Left renal cortex interstitium (tissue), 4 donors: ENCODE measurements around the gene GREB1. TPM values are rescaled to one million over a fixed set of nuclear protein-coding genes. Genes with fewer than 3 reads are reported as not detected.
A peak's percentile ranks its signal among the peaks of the same experiment; 100 is the strongest.
"Not testable (repeated sequence)": the region's sequence is repeated elsewhere in the genome, so short reads cannot be mapped to it uniquely, and the experiment has no call there.

Experiments
- DNase-seq, 4 donors: peaks; one replicate each; pipeline ENCODE4 v3.0.0-alpha.2; 2013; ENCODE audit warnings: low read depth in 4 of 4, low spot score in 2 of 4, missing footprints in 1 of 4
- polyA plus RNA-seq, 4 donors: library from polyadenylated mRNA; unstranded; fragments of 120-200 nt; gene quantifications; one replicate each; pipeline ENCODE4 v1.2.1, GENCODE V29; 2013; ENCODE audit not compliant: insufficient read length in 4 of 4

The GREB1 gene
- polyA plus RNA-seq, 4 donors = 9.2 to 19.7 (median 13.9) TPM

DNA sequence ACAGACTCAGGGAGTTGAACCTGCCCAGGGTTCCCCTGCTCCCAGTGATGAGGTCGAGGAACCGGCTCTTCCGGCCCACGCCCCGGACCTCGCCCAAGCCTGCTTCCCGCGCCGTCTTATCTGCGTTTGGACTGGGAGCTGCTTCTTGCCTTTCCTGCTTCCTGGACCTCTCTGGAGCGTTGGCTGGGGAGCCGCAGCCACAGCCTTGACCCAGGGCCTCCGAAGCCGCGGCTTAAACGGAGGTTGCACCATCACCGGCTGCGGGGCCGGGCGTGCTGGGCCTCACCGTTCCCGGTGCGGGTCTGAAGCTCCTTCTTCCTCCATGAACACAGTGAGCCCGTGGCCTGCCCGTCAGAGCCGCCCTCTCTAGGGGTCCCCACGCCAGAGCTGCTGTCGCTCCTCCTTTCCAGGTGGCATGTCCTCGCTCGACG, 122.8 kb downstream of the GREB1 start:
- DNase-seq = no peak

DNA sequence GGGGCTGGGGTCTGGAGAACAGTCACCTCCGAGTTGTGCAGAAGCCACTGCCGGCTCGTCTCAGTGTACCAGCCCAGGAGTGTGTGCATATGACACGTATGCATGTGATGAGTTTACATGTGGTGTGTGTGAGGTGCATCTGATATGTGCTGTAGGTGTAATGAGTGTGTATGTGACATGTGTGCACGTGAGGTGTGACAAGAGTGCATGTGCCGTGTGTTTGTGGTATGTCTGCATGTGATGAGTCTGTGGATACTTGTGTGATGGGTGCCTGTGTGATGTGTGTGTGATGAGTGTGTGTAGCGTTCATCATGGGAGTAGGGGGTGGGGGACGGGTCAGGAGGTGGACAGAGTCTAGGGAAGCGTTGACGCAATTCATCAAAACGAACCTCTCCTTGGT, 123.3 kb downstream of the GREB1 start:
- DNase-seq = no peak

DNA sequence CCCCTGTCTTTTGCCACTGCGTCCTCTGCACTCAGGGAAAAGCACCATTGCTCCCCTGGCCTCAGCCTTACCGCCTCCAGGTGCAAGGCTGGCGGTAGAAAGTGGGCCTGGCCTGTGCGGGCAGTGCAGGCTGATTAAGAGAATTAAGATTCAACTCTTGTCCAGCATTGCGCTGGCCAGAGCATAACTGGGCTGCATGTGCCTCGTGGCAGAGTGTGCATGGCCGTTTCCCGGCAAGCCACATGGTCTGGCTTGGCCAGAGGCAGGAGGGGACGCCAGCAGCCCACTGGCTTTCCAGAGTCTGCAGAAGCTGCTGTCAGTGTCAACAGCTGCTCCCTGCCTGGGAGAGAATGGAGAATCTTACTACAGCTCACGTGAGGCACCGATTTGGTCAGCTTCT, 123.8 kb downstream of the GREB1 start:
- no peak for DNase-seq

DNA sequence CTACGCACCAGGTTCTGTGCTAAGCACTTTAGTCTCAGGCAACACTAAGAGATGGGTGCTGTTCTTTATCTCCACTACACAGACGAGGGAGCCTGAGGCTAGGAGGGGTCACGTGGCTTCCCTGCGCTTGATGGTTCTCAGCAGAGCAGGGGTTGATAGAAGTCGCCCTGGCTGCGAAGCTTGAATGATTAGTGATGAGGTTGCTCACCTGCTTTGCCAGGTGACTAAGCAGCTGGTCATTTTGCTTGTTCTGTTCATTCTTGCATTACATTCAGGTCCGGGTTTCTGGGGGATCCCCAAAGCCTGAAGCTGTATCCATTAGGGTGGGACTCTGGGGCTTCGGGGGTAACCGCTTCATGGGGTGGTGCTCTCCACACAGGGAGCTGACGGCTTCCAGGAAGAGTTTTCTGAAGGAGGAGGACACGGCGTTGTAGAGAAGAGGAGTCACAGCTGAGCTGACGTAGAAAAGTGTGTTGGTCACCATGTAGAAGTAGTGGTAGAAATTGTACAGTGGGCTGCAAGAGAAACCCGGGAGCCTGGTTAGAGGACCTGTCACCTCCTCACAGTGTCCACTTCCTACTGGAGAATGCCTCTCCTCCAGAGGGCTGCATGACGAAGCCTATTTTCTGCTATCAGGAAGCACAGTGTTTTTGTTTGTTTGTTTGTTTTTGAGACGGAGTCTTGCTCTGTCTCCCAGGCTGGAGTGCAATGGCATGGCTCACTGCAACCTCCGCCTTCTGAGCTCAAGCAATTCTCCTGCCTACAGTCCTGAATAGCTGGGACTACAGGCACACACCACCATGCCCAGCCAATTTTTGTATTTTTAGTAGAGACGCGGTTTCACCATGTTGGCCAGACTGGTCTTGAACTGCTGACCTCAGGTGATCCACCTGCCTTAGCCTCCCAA, 124.6 kb downstream of the GREB1 start:
- no peak for DNase-seq

DNA sequence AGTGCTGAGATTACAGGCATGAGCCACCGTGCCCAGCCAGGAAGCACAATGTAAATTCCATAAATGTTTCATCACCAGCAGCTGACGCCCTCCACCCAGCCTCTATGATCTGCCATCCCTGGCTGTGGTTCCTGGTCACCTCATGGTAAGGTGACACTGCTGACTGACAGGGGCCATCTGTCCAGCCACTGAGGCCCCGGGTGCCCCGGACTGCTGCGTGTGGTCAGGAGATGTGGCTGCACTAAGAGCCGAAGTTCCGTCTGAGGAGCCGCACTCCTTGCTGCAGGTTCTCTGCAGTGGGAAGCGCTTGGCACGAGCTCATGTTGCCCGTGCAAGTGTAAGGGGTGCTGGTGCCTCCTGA, 125.2 kb downstream of the GREB1 start:
- no peak for DNase-seq

DNA sequence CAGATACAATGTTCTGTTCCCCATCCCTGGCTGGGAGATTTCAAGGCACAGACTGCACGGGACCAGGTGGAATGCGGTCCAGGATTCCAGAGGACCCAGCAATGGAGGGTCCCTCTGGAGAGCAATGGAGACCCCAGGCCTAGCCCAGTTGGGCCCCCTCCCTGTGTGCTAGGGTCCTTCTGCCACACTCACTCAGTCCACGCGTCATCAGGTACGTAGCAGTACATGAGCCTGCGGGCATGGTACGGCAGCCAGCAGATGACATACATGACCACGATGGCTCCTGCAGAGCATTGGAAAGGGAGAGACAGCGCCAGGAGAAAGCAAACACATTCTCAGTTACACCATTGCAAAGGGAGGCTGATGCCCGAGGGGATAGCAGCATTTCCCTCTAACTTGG, 126.0 kb downstream of the GREB1 start:
- no peak for DNase-seq

DNA sequence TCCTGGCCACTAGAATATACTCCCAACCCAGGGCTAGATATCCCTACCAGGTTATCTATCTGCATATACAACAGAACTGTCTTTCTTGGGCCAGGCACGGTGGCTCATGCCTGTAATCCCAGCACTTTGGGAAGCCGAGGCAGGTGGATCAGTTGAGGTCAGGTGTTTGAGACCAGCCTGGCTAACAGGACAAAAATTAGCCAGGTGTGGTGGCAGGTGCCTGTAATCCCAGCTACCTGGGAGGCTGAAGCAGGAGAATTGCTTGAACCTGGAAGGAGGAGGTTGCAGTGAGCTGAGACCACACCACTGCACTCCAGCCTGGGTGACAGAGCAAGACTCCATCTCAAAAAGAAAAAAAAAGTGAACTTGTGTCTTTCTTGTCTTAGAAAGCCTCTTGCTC, 126.6 kb downstream of the GREB1 start:
- DNase-seq = not testable (repeated sequence)

DNA sequence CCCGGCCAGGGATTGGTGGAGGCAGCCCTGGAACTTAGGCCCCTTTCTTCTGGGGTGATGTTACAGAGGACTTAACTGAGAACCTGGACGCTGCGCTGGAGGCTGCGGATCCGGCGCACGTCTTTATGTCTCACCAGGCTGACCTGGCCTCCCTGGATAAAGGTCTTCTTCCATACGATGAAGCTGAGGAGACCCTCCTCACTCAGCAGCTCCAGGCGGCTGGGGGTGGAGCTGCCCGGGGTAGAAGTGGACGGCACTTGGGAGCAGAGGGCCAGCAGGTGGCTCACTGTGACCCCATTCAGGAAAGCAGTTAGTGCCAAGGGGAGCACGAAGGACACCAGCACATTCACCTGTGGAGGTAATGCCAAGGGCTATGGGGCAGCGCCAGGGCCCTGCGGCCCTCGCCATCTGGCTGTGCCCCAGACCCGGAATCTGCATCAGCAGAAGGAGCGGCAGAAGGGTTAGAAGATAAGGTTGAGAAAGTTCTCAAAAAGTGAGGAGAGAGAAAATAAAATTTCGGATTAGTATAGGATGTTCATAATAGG, 128.1 kb downstream of the GREB1 start:
- DNase-seq = no peak

DNA sequence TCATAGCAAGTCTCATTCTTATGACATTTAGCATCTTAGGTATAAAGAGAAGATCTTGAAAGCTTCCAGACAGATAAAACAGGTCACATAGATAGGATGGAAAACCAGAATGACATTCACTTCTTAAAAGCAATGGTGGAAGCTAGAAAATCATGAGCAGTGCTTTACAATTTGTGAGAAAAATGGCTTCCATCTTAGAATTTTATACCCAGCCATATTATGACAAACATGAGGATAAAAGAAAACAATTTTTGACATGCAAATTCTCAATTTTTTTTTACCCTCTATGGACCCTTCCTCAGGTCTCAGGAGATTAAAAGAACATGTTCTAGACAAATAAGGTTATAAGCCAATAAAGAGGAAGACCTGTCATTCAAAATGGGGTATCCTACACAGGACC, 129.0 kb downstream of the GREB1 start:
- DNase-seq = no peak

DNA sequence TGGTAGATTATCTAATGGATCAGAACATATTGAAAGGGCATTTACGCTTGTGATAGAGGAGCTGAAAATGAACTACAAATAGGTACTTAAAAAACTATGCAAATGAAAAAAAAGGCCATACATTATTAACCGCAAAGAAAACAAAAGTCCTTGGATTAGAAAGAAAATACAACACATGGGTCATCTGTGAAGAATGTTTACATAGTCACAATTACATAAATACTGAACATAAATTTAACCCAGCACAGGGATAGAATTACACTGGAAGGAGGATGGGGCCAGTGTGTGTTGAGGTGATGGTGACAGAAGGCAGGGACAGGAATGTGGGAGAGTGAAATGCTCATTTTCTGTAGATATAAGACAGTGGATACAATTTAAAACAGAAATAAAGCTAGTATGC, 129.6 kb downstream of the GREB1 start:
- DNase-seq = no peak

DNA sequence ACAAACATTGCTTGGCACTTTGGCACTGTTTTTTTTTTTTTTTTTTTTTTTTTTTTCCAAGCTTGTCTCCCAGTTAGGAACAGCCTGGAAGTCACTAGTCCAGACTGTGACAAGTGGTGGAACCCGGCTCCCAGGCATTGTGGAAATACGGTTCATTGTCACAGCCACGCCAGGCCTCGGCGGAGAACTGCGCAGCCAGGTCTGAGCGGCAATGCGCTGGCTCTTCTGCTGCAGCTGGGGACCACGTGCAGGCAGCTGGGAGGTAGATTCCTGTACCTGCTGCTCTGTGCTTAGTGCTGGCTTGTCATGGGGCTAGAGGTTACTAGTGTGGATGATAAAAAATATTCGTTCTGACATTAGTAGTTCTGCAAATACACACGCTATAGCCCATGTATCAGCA, 131.2 kb downstream of the GREB1 start:
- DNase-seq = no peak

DNA sequence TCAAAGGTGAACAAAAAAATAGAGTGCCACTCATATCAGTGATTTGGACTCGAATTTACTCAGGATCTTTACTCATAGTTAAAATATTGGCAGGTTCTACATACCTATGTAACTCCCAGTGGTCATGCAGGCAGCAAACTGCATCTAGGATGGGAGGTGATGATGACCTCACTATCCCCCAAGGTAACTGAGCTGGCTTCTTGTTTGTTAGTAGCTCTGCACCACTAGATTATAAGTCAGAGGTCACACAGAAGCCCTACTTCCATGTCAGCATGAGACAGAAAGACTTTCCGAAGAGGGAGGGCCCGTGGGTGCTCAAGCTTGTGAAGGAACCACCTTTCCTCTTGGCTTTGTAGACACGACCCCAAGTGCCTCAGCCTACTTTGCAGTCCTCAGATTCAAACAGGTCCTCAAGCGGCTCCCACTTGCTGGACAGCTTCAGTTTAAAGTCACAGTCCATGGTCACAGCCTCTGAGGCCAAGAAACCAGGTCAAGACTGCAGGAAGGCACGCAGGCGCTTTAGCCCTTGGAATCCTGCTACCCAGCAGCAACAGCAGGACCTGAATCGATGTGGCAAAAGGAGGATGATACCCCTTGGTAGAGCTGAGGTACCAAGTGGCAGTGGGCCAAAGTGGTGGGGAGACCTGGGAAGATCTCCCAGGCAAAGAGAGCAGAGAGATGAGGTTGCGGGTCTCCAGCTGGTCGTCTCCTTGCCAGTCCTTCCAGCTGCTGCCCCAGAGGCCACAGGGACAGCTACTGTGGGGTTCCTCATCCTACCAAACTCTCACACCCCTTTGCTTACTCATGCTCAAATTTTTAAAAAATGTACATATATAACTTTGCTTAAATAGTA, 131.9 kb downstream of the GREB1 start:
- no peak for DNase-seq

DNA sequence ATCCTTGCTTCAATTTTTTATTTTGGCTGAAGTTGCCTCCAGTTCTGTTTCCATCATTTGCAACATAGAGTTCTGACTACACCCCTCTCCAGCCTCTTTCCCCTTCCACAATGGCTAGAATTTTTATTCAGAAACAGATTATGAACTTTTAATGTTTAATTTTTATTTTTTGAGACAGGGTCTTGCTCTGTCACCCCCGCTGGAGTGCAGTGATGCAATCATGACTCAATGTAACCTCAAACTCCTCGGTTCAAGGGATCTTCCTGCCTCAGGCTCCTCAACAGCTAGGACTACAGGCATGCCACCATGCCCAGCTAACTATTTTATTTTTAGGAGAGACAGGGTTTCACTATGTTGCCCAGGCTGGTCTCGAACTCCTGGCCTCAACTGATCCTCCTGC, 133.3 kb downstream of the GREB1 start:
- no peak for DNase-seq

DNA sequence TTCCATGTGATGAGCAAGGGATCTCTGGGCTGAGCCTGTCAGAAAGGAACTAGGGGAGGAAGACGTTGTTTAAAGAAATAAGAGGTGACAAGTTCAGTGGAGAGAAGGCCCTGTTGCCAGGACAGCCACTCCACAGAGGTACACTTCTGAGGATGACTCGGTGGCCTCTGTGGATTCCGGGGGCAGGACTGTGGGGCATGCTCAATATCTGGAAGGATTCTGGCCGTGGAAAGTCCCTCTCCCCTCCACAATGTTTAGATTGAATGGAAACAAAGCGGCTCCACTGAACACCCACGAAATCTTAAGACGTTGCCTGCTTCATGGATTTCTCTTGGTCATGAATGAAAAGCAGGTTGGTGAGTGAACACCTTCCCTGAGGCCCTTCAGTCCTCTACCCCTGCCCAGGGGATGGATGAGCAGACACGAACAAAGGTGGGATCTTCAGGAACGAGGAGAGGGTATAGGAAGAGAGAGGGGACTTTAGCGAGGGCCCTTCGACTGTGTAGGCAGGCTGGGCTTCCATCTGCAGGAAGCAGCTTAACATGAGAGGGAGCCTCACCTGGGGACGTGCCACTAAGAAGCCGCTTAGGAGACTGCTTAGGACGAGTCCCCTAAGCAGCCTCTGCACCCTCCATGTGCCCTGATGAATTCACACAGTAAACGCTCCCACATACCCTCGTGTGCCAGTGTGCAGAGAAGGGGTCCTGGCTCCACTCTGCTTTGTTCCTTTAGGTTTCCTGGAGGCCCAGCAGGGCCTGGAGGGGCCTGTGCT, 134.2 kb downstream of the GREB1 start:
- DNase-seq = no peak

DNA sequence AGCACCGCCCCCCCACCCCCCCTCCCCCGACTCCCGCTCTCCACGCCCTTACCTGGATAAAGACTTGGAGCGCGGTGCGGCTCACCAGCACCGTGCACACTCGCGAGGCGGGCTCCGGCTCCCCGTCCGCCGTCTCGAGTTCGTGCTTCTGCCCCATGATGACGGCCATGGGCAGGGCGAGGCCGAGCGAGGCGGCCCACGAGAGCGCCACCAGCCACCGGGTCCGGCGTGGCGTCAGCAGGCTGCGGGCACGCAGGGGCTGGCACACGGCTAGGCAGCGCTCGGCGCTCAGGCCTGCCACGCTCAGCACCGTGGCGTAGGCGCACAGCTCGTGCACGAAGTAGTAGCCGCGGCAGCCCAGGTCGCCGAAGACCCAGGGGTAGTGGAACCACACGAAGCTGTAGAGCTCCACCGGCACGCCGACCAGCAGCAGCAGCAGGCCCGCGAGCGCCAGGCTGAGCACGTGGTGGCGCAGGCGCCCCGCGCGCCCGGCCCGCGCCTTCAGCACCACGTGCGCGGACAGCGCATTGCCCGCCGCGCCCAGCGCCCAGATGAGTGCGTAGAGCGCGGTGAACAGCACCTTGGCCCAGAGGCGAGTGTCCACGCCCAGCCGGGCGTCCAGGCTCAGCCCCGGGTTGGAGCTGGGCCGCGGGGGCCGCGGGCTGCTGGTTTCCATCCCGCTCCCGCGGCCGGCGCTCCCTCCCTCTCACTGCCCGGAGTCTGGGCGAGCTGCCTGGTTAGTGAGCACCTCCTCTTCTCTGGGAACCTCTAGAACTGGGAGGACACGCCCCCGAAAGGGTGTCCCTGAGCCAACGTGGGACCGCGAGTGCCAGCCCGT, 135.8 kb downstream of the GREB1 start, which contains the start of gene NTSR2:
NTSR2 (minus strand) TSS at position 742 of the 838 bp plus-strand sequence; CDS start at position 676, 66 bp downstream.
- peak; percentile 31 to 72 (median 54) for DNase-seq

DNA sequence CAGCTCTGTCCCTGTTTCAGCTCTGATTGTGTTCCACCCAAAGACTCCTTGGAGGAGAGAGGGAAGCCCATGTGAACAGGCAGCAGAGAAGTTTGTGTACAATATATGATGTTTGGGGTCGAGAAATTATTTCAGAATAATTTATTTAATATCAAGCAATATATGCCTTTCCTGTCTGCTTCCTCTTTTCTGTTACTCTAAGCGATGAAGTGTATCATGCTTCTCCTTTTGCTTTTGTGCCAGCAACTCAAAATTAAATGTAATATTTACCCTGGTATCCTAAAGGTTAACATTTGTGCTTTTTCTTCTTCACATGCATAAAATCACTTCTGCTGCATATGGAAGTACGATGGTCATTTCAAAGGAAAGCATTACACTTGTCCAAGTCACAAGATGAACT, 138.6 kb downstream of the GREB1 start:
- no peak for DNase-seq

DNA sequence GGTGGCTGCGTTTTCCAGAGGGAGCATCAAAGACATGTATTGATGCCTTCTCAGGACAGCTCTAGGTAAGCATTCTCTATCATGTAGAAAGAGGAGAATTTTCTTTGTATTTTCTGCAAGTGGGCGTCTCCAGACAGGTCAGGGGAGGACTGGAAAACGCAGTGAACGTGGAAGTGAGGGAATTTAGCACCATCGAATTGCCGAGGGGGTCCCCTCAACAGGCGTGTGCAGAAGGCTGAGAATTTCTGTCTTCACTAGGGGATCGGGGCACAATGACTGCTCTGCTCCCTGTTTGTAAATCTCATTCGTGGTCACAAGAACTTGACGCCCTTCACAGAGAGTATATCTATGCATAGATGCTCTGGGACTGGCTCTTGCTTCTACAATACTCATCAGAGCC, 141.1 kb downstream of the GREB1 start:
- DNase-seq = no peak

DNA sequence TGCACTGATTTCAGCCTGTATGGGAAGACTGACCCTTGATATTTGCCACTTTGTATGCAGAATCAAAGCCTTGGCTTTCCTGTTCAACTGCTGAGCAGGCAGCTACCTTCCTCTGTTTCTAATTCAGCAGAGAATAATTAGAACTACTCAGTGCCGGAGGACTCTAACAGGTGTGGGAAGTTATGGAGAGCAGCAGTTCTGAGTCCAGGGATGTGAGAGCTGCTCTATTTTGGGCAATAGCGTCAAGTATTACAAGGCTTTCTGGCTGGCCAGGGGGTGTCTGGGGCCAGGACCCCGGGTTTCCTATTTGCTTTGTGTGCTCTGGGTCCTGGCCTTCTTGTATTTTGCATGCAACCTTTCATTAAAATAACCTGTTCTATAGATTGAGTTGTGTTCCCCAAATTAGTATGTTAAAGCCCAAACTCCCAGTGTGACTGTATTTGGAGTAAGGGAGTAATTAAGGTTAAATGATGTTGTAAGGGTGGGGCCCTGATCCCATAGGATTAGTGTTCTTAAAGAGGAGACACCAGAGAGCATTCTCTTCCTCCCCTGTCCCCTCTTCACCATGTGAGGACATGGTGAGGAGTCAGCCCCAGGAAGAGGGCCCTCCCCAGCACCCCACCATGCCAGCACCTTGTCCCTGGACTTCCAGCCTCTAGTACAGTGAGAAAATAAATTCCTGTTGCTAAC, 141.7 kb downstream of the GREB1 start:
- no peak for DNase-seq

DNA sequence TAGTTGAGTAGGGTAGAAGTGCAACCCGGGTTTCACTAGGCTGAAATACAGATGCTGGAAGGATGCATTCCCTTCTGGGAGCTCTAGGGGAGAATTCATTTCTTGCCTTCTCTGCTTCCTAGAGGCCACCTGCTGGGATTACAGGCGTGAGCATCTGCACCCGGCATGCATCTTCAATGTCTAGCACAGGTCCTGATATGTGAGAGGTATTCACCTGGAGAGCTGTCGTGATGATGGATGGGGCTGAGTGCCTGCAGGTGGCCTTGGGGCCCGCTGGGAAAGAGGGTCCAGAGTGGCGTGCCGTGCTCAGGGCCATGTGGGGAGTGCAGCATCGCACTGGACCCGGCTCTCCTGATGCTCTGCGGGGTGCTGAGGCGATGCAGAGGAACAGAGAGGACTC, 142.8 kb downstream of the GREB1 start:
- no peak for DNase-seq
